ELF-1 (cell line): ENCODE data around the gene UBXN10.

Experiments used
- DNase-seq: peaks from one replicate; pipeline ENCODE4 v3.0.0-alpha.2; 2016; ENCODE audit warnings: low read depth, low spot score

Gene UBXN10

GRCh38 chr1:20234788-20235535 lies 49.1 kb downstream of the UBXN10 start:
- no peak for DNase-seq

GRCh38 chr1:20237646-20238045 lies 51.8 kb downstream of the UBXN10 start:
- no peak for DNase-seq

- DNase-seq: no peak
Measured at GRCh38 chr1:20240012-20240411, 54.1 kb downstream of the UBXN10 start.

GRCh38 chr1:20242890-20243479 lies 57.1 kb downstream of the UBXN10 start:
- DNase-seq: no peak
